AG09319 (cell line): ENCODE results near the gene DPY30.

Experiments used
- DNase-seq: peaks from one replicate; pipeline ENCODE4 v3.0.0-alpha.2; 2010; ENCODE audit warnings: low read depth; ENCODE audit errors: extremely low read depth
- TF ChIP-seq, protein P1 (sequence below): IDR thresholded peaks from 2 replicates; pipeline ENCODE4 v1.5.1; 2011; ENCODE audit warnings: low read depth, mild to moderate bottlenecking, inconsistent platforms, low read length, moderate library complexity

Gene DPY30

GRCh38 chr2:31992934-31993333 is 46.7 kb downstream of the DPY30 start:
- TF ChIP-seq, protein P1, sequence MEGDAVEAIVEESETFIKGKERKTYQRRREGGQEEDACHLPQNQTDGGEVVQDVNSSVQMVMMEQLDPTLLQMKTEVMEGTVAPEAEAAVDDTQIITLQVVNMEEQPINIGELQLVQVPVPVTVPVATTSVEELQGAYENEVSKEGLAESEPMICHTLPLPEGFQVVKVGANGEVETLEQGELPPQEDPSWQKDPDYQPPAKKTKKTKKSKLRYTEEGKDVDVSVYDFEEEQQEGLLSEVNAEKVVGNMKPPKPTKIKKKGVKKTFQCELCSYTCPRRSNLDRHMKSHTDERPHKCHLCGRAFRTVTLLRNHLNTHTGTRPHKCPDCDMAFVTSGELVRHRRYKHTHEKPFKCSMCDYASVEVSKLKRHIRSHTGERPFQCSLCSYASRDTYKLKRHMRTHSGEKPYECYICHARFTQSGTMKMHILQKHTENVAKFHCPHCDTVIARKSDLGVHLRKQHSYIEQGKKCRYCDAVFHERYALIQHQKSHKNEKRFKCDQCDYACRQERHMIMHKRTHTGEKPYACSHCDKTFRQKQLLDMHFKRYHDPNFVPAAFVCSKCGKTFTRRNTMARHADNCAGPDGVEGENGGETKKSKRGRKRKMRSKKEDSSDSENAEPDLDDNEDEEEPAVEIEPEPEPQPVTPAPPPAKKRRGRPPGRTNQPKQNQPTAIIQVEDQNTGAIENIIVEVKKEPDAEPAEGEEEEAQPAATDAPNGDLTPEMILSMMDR: no peak
- no peak for DNase-seq

DNA sequence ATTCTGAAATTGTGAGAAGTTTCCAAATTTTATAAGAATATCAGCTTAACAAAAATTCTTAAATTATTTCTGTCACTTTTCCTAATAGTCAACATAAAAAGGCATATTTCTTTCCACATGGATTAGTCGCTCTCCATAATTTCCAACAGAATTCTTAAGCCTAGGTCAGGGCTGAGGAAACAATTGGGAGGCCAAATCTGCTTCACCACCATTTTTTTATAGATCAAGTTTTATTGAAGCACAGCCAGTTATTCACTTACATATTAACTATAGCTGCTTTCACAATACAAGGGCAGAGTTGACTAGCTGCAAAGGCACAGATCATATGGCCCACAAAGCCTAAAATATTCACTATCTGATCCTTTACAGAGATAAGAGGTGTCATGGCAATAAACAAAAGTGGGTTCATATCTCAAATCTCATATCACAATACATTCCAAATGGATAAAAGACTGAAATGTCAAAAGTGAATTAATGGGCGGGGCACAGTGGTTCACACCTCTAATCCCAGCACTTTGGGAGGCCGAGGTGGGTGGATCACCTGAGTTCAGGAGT is 47.5 kb downstream of the DPY30 start:
- no peak for DNase-seq
- TF ChIP-seq, protein P1: no peak

- TF ChIP-seq, protein P1: no peak
- no peak for DNase-seq
Observed at GRCh38 chr2:31989946-31990345, 49.7 kb downstream of the DPY30 start.

DNA sequence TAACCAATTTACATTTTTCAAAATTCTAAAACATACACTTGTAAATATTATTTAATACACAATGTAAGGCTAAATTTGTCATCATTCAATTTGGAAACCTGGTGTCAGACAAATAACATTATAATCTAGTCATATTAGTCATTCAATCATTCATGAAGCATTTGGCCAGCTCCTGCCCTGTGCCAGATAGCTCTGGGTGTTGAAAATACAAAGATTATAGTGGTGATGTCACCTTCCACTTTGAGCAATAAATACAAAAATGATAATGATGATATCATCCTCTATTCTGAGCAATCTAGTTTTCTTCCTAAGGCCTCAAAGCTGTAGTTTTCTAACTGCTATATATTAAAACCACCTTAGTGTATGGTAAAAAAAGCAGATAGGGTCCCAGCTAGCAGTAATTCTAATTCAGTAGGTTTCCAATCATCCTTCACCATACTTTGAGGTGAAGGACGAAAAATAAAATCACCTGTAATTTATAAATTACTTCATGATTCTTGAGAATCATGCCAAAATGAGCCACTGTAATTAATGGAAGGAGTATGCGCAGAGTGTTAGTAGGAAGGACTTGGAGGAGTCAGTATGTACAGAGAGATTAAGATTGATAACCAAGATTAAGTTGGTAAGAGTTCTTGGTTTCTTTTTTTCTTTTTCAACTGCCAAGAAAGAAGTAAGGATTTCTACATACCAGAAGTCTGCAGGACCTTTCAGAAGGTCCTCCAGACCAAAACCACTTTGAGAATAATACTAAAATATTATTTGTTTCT is 52.0 kb downstream of the DPY30 start:
- TF ChIP-seq, protein P1: no peak

GRCh38 chr2:31986906-31987305 is 52.7 kb downstream of the DPY30 start:
- TF ChIP-seq, protein P1: no peak
- DNase-seq: no peak

More for the DNA sequence above, 52.0 kb downstream of the DPY30 start:
- DNase-seq: no peak

- TF ChIP-seq, protein P1: no peak
- no peak for DNase-seq
Observed at GRCh38 chr2:31983762-31984467, 55.7 kb downstream of the DPY30 start.
